Smooth muscle cell (in vitro differentiated cells): ENCODE results near the gene CHDH. TPM values are rescaled to one million over a fixed set of nuclear protein-coding genes. Genes with fewer than 3 reads are reported as not detected.

Experiments
- DNase-seq: peaks from one replicate; lab custom pipeline; 2025; ENCODE audit not compliant: unreplicated experiment; lab: John Stamatoyannopoulos, UW
- H2AFZ ChIP-seq: fragments of 200-600 bp; sonication (generic); 2 replicates; pipeline ENCODE4 v1.6.0; 2016; ENCODE audit warnings: antibody characterized with exemption, low read depth, mild to moderate bottlenecking
- H3F3A ChIP-seq: fragments of 200-600 bp; sonication (generic); 2 replicates; pipeline ENCODE4 v1.6.0; 2017; ENCODE audit warnings: antibody characterized with exemption, low read depth
- H3K27ac ChIP-seq: fragments of 200-600 bp; sonication (generic); 2 replicates; pipeline ENCODE4 v1.5.1; 2016; ENCODE audit warnings: low read depth, mild to moderate bottlenecking
- H3K27me3 ChIP-seq: fragments of 200-600 bp; sonication (generic); 2 replicates; pipeline ENCODE4 v1.6.1; 2016; ENCODE audit warnings: low read depth, mild to moderate bottlenecking
- H3K36me3 ChIP-seq: fragments of 200-600 bp; sonication (generic); 2 replicates; pipeline ENCODE4 v1.5.1; 2016; ENCODE audit warnings: low read depth
- H3K4me1 ChIP-seq: fragments of 200-600 bp; sonication (generic); 2 replicates; pipeline ENCODE4 v1.5.1; 2016; ENCODE audit warnings: low read depth
- H3K4me2 ChIP-seq: fragments of 200-600 bp; sonication (generic); 2 replicates; pipeline ENCODE4 v1.6.0; 2016; ENCODE audit warnings: mild to moderate bottlenecking
- H3K4me3 ChIP-seq: fragments of 200-600 bp; sonication (generic); 2 replicates; pipeline ENCODE4 v1.5.1; 2016; ENCODE audit warnings: mild to moderate bottlenecking
- H3K79me2 ChIP-seq: fragments of 200-600 bp; sonication (generic); 2 replicates; pipeline ENCODE4 v1.6.0; 2016; ENCODE audit warnings: low read depth, mild to moderate bottlenecking
- H3K9ac ChIP-seq: fragments of 200-600 bp; sonication (generic); 2 replicates; pipeline ENCODE4 v1.6.0; 2016; ENCODE audit warnings: low read depth
- H3K9me3 ChIP-seq: fragments of 200-600 bp; sonication (generic); replicated peaks from 2 replicates; pipeline ENCODE4 v1.5.1; 2016; ENCODE audit warnings: low read depth
- H4K20me1 ChIP-seq: fragments of 200-600 bp; sonication (generic); 2 replicates; pipeline ENCODE4 v1.6.0; 2016; ENCODE audit warnings: low read depth
- CTCF ChIP-seq: fragments of 200-600 bp; sonication (generic); IDR thresholded peaks from 2 replicates; pipeline ENCODE4 v1.5.1; 2017; ENCODE audit warnings: borderline replicate concordance, mild to moderate bottlenecking, antibody characterized with exemption; ENCODE audit not compliant: insufficient read depth, poor library complexity, severe bottlenecking
- WGBS: methylation state at CpG from one replicate; pipeline ENCODE4 v1.1.7; 2016; ENCODE audit warnings: low lambda C conversion rate; 5-methylcytosine and 5-hydroxymethylcytosine counted together
- polyA plus RNA-seq: library from polyadenylated mRNA; unstranded; fragments of >200 nt; fragmentation: Nextera tagmentation; extraction: Ambion mirVana; gene quantifications from 2 replicates; pipeline ENCODE4 v1.2.1, GENCODE V29; 2016
- total RNA-seq: library from RNA; depleted of rRNA; stranded (reverse); fragments of >200 nt; gene quantifications from 2 replicates; pipeline ENCODE4 v1.2.3, GENCODE V29; 2014

Gene CHDH
- total and polyA plus RNA-seq, 2 experiments from 2014 or later = 0.36 to 0.51 TPM

GRCh38 chr3:53844262-53845102 lies 1.7 kb downstream of the CHDH start:
- Histone ChIP-seq H2AFZ (no peak overlapping the region), H3K36me3 (no peaks in the 10 kb centered on the region), H3K4me2 (no peak overlapping the region), H3K9me3 (no peaks in the 10 kb centered on the region), H3F3A (no peaks in the 10 kb centered on the region), H3K4me3 (no peak overlapping the region), H3K79me2 (no peaks in the 10 kb centered on the region), H3K27me3 (peaks cover 42% of the 10 kb centered on the region), H3K27ac (no peak overlapping the region), H3K9ac (no peak overlapping the region), H4K20me1 (no peaks in the 10 kb centered on the region), H3K4me1 (peaks cover 3% of the 10 kb centered on the region)
- WGBS = 90% methylated on average over 9 of the region's 9 CpGs
- no peak for TF ChIP-seq CTCF
- no peak for DNase-seq

GRCh38 chr3:53843195-53844177 lies 2.7 kb downstream of the CHDH start:
- TF ChIP-seq CTCF = no peak
- H3K9ac ChIP-seq = no peak overlapping the region
- WGBS = 89% methylated on average over 10 of the region's 10 CpGs

GRCh38 chr3:53842436-53843194 lies 3.6 kb downstream of the CHDH start:
- no peak for DNase-seq
- Histone ChIP-seq H3K4me3 (no peak overlapping the region), H3K9me3 (no peaks in the 10 kb centered on the region), H3K36me3 (no peaks in the 10 kb centered on the region), H3K4me2 (no peak overlapping the region), H3K9ac (no peak overlapping the region), H3K4me1 (peaks cover 3% of the 10 kb centered on the region), H3K27ac (no peak overlapping the region), H2AFZ (no peak overlapping the region), H3F3A (no peaks in the 10 kb centered on the region), H4K20me1 (no peaks in the 10 kb centered on the region), H3K79me2 (no peaks in the 10 kb centered on the region), H3K27me3 (peaks cover 29% of the 10 kb centered on the region)
- WGBS = 61% methylated on average over 12 of the region's 12 CpGs
- no peak for TF ChIP-seq CTCF

More at GRCh38 chr3:53843195-53844177, 2.7 kb downstream of the CHDH start:
- no peak overlapping the region for H2AFZ ChIP-seq
- no peaks in the 10 kb centered on the region for H4K20me1 ChIP-seq
- no peaks in the 10 kb centered on the region for H3F3A ChIP-seq
- no peaks in the 10 kb centered on the region for H3K79me2 ChIP-seq
- no peaks in the 10 kb centered on the region for H3K36me3 ChIP-seq
- no peak overlapping the region for H3K27ac ChIP-seq
- no peak for DNase-seq
- no peak overlapping the region for H3K4me2 ChIP-seq
- no peaks in the 10 kb centered on the region for H3K9me3 ChIP-seq
- H3K4me1 ChIP-seq = peaks cover 3% of the 10 kb centered on the region
- no peak overlapping the region for H3K4me3 ChIP-seq
- H3K27me3 ChIP-seq = peaks cover 38% of the 10 kb centered on the region
